Activated T-cell treated with anti-CD3 and anti-CD28 coated beads, Interleukin-2, amount 50 U/mL, for 24 hours (primary cell): ENCODE measurements around the gene HACD2.

Experiments
- DNase-seq: peaks from one replicate; pipeline ENCODE4 v3.0.0-alpha.2; 2020
- H3K27ac Mint-ChIP-seq: 2 replicates; pipeline ENCODE4 v1.8.0; 2020; ENCODE audit warnings: mild to moderate bottlenecking, mixed read lengths
- H3K27me3 Mint-ChIP-seq: 2 replicates; pipeline ENCODE4 v1.8.0; 2020; ENCODE audit warnings: mixed read lengths
- H3K36me3 Mint-ChIP-seq: 2 replicates; pipeline ENCODE4 v1.8.0; 2020; ENCODE audit warnings: low read depth, mixed read lengths
- H3K4me1 Mint-ChIP-seq: 2 replicates; pipeline ENCODE4 v1.8.0; 2020; ENCODE audit warnings: low read depth, mixed read lengths
- H3K4me3 Mint-ChIP-seq: 2 replicates; pipeline ENCODE4 v1.8.0; 2020; ENCODE audit warnings: mild to moderate bottlenecking, moderate library complexity, mixed read lengths
- H3K9me3 Mint-ChIP-seq: 2 replicates; pipeline ENCODE4 v1.8.0; 2020; ENCODE audit warnings: mixed read lengths

The HACD2 gene

DNA sequence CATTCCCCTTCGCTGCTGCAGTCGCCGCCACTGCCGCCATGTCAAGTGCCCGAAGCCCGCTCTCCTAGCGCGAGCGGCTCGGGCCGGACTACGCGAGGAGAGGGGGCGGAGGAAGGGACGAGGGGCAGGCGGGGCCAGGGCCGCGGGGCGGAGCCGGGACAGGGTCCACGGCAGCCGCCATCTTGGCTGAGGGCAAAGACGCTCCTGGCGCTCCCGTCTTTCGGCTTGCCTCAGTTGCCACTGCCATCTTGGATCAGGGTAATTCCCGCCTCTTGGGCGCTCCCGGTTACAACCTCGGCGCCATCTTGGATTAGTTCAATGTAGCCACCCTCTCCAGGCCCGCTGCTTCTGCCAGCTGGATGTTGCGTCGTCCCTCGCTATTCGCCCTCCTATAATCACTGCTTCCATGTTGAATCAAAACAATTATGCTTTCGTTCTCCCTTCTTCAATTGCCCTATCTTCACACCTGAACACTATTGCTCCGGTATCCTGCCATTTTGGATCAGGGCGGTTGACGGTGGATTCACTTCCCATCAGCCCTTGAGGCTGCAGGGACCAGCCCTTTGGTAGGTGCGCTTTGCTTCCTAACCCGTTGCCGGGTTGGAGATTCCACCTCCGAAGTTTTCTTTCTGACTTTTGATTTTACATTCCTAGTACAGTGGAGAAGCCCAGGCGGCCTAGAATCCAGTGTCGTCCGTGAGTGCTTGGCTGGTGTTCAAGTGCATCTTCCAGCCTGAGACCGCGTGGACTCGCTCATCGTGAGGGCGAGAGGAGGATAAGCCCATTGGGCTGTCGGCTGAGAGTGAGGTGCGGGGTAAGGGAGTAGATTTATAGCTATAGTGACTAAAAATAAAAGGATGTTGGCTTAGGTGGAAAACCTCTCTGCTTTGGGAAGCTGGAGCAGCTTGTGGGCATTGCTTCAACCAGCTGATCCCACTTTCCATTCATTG, at the start of gene HACD2:
HACD2 (minus strand) TSS at position 66 of the 950 bp plus-strand sequence; CDS start at position 40, 26 bp downstream.
- Mint-ChIP-seq H3K4me1 (peaks cover 31% of the 10 kb centered on the region), H3K36me3 (peaks cover 59% of the 10 kb centered on the region), H3K4me3 (no peak within 1 kb of the TSS), H3K9me3 (peaks cover 8% of the 10 kb centered on the region), H3K27me3 (no peaks in the 10 kb centered on the region), H3K27ac (peak within 1 kb of the TSS; percentile 85)
- DNase-seq, result peak; percentile 97

- peaks cover 14% of the 10 kb centered on the region for H3K36me3 Mint-ChIP-seq
- H3K4me1 Mint-ChIP-seq, result no peaks in the 10 kb centered on the region
- no peak overlapping the region for H3K27ac Mint-ChIP-seq
- no peaks in the 10 kb centered on the region for H3K9me3 Mint-ChIP-seq
- no peaks in the 10 kb centered on the region for H3K27me3 Mint-ChIP-seq
- DNase-seq, result no peak
- no peak overlapping the region for H3K4me3 Mint-ChIP-seq
Observed at GRCh38 chr3:123634149-123635051, 49.5 kb upstream of the HACD2 start.

DNA sequence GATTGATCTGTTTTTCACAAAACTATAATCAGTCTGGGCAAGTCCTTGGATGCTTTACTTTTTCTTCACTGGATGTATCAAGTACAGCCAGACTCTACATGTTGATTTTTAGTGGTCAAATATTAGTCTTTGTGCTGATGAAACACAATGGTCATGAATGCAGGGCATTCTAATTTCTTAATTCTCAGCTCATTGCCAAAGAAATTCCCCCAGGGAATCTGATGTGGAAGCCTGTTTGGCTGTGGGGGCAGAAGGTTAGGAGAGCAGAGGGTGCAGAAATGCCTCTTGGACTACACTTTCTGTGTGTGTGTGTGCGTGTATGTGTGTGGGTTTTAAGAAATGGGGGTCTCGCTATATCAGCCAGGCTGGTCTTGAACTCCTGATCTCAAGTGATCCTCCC, 48.7 kb upstream of the HACD2 start:
- Mint-ChIP-seq H3K36me3 (peaks cover 14% of the 10 kb centered on the region), H3K9me3 (no peaks in the 10 kb centered on the region), H3K27ac (no peak overlapping the region), H3K4me3 (no peak overlapping the region), H3K4me1 (no peaks in the 10 kb centered on the region), H3K27me3 (peaks cover under 1% of the 10 kb centered on the region)
- no peak for DNase-seq

- no peak for DNase-seq
- H3K4me3 Mint-ChIP-seq, result no peak overlapping the region
- no peaks in the 10 kb centered on the region for H3K9me3 Mint-ChIP-seq
- no peak overlapping the region for H3K27ac Mint-ChIP-seq
- H3K27me3 Mint-ChIP-seq, result peaks cover 4% of the 10 kb centered on the region
- H3K36me3 Mint-ChIP-seq, result peaks cover 14% of the 10 kb centered on the region
- no peaks in the 10 kb centered on the region for H3K4me1 Mint-ChIP-seq
Observed at GRCh38 chr3:123632161-123632655, 47.4 kb upstream of the HACD2 start.

DNA sequence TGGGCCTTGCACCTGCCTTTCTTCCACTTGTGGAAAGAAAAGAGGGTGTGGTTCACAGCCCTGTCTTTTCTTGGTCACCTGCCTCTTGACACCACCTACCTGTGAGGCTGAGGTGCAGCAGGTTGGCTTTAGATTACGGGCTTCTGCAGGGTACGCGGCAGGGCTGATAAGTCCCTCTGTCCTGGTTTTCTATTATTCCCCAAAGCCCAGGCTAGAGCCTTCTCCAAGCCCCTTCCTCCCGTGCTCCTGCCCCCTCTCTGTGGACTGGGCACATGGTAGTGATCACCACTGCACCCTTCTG, 44.8 kb upstream of the HACD2 start:
- no peaks in the 10 kb centered on the region for H3K4me1 Mint-ChIP-seq
- H3K27ac Mint-ChIP-seq, result no peak overlapping the region
- H3K4me3 Mint-ChIP-seq, result no peak overlapping the region
- no peaks in the 10 kb centered on the region for H3K9me3 Mint-ChIP-seq
- peaks cover 14% of the 10 kb centered on the region for H3K36me3 Mint-ChIP-seq
- H3K27me3 Mint-ChIP-seq, result peaks cover 4% of the 10 kb centered on the region
- DNase-seq, result no peak

GRCh38 chr3:123628996-123629746, 44.3 kb upstream of the HACD2 start:
- H3K27me3 Mint-ChIP-seq, result peaks cover 4% of the 10 kb centered on the region
- H3K4me3 Mint-ChIP-seq, result no peak overlapping the region
- no peak overlapping the region for H3K27ac Mint-ChIP-seq
- H3K36me3 Mint-ChIP-seq, result peaks cover 14% of the 10 kb centered on the region
- no peaks in the 10 kb centered on the region for H3K4me1 Mint-ChIP-seq
- H3K9me3 Mint-ChIP-seq, result no peaks in the 10 kb centered on the region
- DNase-seq, result no peak

DNA sequence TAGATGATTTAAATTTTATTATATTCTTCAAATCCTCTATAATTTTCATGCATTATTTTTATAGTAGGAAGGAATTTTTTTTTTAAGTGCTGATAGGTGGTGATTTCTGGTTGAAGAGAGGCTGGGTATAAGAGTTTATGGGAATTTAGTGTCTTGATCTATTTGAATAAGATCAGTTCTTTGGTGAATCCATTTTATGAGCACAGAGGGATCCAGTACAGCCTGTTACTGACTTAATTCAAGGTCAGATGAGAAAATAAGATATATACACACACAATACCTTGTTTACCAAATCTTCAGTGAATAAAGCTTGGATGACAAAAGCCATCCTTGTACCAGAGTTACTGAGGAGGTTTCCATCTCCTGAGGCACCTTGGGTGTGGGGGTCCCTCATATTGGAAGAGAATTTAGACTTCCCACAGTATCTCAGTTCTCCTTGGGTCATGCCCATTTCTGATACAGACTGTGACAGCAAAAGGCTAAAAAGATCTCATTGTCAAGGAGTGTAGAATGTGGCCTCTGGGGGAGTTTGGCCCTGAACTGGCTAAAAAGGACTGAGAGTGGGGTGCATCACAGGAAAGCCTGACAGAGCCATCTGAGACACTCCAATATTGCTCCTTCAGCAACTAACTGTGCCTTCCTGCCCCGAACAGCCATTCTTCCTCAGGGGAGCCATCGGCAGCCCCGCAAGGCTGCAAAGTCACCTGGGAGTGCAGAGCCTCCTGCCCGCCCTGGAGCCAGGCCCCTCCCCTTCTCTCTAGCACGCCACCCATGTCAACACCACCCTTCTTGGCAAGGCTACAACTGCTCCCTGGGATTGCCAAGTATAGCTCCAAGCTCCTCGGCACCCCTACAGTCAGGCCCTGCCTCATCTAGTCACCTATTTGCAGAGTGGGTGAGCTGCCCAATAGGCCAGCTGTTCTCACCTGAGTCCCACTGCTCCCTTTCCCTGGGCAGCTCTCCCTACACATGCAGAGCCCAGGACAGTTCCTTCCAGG, 43.1 kb upstream of the HACD2 start:
- Mint-ChIP-seq H3K4me1 (no peaks in the 10 kb centered on the region), H3K36me3 (peaks cover 12% of the 10 kb centered on the region), H3K9me3 (no peaks in the 10 kb centered on the region), H3K27me3 (peaks cover 4% of the 10 kb centered on the region), H3K4me3 (no peak overlapping the region), H3K27ac (no peak overlapping the region)
- no peak for DNase-seq

GRCh38 chr3:123626881-123627280, 42.0 kb upstream of the HACD2 start:
- no peaks in the 10 kb centered on the region for H3K9me3 Mint-ChIP-seq
- DNase-seq, result no peak
- H3K27ac Mint-ChIP-seq, result no peak overlapping the region
- H3K4me3 Mint-ChIP-seq, result no peak overlapping the region
- H3K27me3 Mint-ChIP-seq, result peaks cover 4% of the 10 kb centered on the region
- H3K4me1 Mint-ChIP-seq, result no peaks in the 10 kb centered on the region
- peaks cover 10% of the 10 kb centered on the region for H3K36me3 Mint-ChIP-seq

DNA sequence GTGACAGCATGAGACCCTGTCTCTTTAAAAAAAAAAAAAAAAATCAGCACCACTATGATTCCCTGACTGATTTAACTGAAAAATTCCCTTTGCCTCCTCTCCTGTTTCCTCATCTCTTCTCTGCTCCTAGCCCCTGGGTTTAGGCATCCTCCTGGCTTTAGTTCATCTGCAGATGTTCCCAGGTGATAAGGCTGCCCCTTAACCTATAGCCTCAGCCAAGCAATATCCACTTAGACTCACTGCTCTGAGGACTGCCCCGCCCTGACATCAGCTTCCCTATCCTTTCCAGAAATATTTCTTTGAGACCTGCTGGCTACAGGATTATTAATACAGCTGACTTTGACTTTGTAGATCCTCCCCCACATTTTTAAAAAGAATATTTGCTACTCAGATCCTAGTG, 39.4 kb upstream of the HACD2 start:
- no peaks in the 10 kb centered on the region for H3K36me3 Mint-ChIP-seq
- no peak for DNase-seq
- H3K4me1 Mint-ChIP-seq, result no peaks in the 10 kb centered on the region
- H3K4me3 Mint-ChIP-seq, result no peak overlapping the region
- H3K9me3 Mint-ChIP-seq, result no peaks in the 10 kb centered on the region
- no peak overlapping the region for H3K27ac Mint-ChIP-seq
- peaks cover 4% of the 10 kb centered on the region for H3K27me3 Mint-ChIP-seq

DNA sequence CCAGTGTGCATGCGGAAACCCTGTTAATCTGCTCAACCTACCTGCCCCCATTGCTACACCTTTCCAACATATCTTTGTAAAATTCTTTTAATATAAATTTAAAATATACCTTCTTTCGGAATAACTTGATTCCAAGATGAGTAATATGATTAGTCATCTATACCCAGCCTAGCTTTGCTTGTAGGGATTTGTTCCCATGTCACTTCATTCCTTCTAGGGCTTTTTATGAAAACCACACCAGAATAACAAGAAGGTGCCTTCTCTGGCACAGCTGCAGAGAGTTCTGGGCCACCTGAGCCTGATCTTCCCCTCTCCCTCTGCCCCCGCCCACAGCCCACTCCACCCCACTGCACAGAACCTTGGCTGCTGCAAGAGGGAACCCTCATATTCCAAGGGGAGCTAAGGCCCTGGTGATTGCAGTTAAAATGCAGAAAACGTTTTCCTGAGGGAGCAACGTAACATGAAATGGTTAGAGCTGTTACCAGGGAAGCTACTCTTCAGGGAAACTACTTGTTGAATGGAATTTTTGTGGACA, 38.6 kb upstream of the HACD2 start:
- H3K4me1 Mint-ChIP-seq, result no peaks in the 10 kb centered on the region
- no peak overlapping the region for H3K4me3 Mint-ChIP-seq
- H3K9me3 Mint-ChIP-seq, result no peaks in the 10 kb centered on the region
- DNase-seq, result no peak
- no peak overlapping the region for H3K27ac Mint-ChIP-seq
- no peaks in the 10 kb centered on the region for H3K36me3 Mint-ChIP-seq
- peaks cover 3% of the 10 kb centered on the region for H3K27me3 Mint-ChIP-seq

- no peak for DNase-seq
- H3K27ac Mint-ChIP-seq, result no peak overlapping the region
- H3K36me3 Mint-ChIP-seq, result no peaks in the 10 kb centered on the region
- no peaks in the 10 kb centered on the region for H3K4me1 Mint-ChIP-seq
- H3K27me3 Mint-ChIP-seq, result no peaks in the 10 kb centered on the region
- H3K4me3 Mint-ChIP-seq, result no peak overlapping the region
- no peaks in the 10 kb centered on the region for H3K9me3 Mint-ChIP-seq
Observed at GRCh38 chr3:123622766-123623165, 37.9 kb upstream of the HACD2 start.

DNA sequence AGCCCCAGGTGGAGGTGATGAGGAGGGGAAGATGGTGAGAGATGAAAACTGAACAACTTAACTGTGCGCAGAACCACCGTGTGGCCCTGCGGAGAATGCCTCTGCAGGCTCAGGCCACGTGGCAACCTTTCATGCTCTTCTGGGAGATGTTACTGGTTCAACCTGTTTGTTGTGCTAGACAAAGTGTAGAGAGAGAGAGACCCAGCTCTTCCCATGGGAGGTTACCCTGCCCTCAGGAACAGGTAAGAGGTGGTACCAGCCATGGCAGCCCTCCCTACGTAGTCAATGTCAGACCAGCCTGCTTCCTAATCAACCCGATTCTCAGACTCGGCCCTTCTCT, 37.0 kb upstream of the HACD2 start:
- Mint-ChIP-seq H3K4me3 (no peak overlapping the region), H3K27ac (no peak overlapping the region), H3K9me3 (no peaks in the 10 kb centered on the region), H3K36me3 (no peaks in the 10 kb centered on the region), H3K4me1 (no peaks in the 10 kb centered on the region), H3K27me3 (no peaks in the 10 kb centered on the region)
- no peak for DNase-seq

- no peaks in the 10 kb centered on the region for H3K9me3 Mint-ChIP-seq
- no peak overlapping the region for H3K27ac Mint-ChIP-seq
Observed at GRCh38 chr3:123621186-123621849, 36.5 kb upstream of the HACD2 start.

More at GRCh38 chr3:123621186-123621849, 36.5 kb upstream of the HACD2 start:
- Mint-ChIP-seq H3K36me3 (no peaks in the 10 kb centered on the region), H3K4me1 (no peaks in the 10 kb centered on the region), H3K4me3 (no peak overlapping the region), H3K27me3 (no peaks in the 10 kb centered on the region)
- no peak for DNase-seq
